G401 (cell line): Measurements from ENCODE around the gene PDCD2L. TPM values are rescaled to one million over a fixed set of nuclear protein-coding genes. Genes with fewer than 3 reads are reported as not detected.

Experiments
- DNase-seq: peaks from one replicate; pipeline ENCODE4 v3.0.0-alpha.2; 2015; ENCODE audit warnings: low spot score
- in situ Hi-C: cut with HindIII; loops from 2 replicates; pipeline ENCODE4 v1.10.0; 2016; ENCODE audit warnings: low sequenced_read_pairs, mixed read lengths
- total RNA-seq: library from RNA; depleted of rRNA; stranded (reverse); fragments of >200 nt; shearing (Covaris generic); gene quantifications from 2 replicates; pipeline ENCODE4 v1.2.3, GENCODE V29; 2014

Gene PDCD2L
- total RNA-seq, 1 experiment from 2014 or later = 40.5 TPM

- in situ Hi-C loops = no loop called here
- DNase-seq = no peak
These were observed 1.9 kb downstream of the PDCD2L start for GRCh38 chr19:34405892-34406660.

- DNase-seq = no peak
- in situ Hi-C loops = no loop called here
These were observed 4.2 kb downstream of the PDCD2L start for GRCh38 chr19:34408411-34408810.

DNA sequence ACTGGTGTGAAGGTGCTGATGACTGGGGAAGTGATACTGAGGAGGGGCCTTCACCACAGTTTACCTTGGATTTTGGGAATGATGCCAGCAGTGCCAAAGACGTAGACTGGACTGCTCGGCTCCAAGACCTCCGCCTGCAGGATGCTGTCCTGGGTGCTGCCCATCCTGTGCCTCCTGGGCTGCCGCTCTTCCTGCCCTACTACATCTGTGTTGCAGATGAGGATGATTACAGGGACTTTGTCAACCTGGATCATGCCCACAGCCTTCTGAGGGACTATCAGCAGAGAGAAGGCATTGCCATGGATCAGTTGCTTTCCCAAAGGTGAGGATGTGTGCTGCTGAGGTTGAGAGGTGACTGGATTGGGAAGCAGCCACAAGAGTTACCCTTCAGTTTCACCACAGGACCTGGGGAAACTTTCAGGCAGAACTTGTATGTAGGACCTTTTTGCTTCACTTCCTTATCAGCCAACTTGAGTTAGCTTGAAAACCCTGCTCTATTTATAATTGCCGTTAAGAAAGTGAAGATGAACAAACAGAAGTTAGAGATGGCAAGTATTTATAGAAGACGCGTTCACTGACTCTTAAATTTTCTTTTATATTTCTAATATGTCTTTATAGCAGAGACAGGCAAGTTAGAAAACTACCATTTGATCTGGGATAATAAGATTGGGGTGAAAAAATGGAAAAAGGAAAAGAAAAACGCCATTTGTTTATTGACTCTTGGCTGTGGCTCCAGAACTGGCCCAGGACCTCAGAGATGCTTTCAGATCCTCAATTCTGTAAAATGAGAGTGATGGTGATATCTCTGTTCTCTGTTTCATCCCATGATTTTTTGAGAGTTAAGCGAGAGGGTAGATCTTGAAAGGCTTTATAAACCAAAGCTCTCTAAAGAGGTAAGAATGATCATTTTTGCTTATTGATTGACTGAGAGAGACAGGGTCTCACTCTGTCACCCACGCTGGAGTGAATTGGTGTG, 5.3 kb downstream of the PDCD2L start:
- in situ Hi-C loops = no loop called here
- DNase-seq = no peak

DNA sequence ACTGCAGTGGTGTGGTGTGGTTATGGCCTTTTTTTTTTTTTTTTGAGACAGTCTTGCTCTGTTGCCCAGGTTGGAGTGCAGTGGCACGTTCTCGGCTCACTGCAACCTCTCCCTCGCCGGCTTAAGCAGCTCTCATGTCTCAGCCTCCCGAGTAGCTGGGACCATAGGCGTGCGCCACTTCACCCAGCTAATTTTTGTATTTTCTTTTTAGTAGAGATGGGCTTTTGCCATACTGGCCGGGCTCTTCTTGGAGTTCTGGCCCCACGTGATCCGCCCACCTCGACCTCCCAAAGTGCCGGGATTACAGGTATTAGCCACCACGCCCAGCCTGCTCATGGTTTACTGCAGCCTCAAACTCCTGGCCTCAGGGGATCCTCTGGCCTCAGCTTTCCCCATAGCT, 7.0 kb downstream of the PDCD2L start:
- in situ Hi-C loops = no loop called here

DNA sequence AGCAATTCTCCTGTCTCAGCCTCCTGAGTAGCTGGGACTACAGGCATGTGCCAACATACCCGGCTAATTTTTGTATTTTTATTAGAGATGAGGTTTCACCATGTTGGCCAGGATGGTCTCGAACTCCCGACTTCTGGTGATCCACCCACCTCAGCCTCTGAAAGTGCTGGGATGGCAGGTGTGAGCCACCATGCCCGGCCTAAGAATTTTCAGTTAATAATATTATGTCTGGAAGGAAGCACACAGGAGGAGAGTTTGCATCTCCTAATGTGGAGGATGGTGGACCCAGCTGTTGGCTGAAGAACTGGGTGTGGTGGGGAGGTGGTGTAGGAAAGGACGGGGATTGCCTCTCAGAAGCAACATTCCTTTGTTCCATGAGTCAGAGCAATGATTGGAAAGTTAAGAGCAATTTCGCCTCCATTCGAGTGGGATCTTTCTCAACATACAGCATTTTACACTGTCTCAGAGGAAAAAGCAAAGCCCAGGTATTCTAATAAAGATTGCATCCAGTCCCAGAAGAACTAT, 11.9 kb downstream of the PDCD2L start:
- in situ Hi-C loops = no loop called here
- DNase-seq = no peak

More for the DNA sequence above, 7.0 kb downstream of the PDCD2L start:
- DNase-seq = no peak

DNA sequence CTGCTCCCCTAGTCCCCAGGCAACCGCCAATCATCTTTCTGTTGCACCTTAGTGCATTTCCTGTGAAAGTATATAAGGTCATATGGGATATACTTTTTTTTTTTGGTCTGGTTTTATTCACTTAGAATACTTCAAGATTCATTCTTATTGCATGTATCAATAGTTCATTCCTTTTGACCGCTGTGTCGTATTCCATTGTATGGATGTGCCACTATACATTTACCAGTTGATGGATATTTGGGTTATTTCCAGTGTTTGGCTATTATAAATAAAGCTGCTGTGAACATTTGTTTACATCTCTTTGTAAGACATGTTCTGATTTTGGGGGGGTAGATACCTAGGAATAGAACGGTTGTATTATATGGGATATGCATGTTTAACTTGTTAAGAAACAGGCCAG, 14.1 kb downstream of the PDCD2L start:
- no peak for DNase-seq
- in situ Hi-C loops = no loop called here

DNA sequence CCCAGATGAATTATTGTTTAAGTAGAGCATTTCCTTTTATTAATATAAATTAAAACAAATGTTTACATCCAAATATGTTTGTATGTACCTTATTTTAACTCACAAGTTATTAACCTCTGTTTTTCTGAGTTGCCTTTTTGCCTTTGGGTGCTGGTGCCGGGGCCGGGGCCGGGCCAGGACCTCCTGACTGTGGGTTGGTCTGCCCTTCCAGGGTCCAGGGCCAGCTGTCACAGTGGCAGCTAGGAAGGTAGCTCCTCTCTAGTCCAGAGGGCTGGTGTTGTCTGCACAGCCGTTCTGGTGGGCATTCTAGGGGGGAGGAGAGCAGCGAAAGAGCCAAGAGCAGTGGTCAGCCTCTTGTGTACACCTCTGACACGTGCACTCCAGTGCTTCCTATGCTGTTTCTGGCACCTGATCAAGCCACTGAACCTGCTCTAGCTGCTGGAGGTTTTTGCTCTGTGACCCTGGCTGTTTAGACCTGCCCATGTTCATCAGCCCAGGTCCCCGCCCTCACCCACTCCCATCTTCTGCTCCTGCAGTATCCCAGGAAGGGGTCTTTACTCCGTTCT, 22.0 kb downstream of the PDCD2L start:
- in situ Hi-C loops = no loop called here
- no peak for DNase-seq

DNA sequence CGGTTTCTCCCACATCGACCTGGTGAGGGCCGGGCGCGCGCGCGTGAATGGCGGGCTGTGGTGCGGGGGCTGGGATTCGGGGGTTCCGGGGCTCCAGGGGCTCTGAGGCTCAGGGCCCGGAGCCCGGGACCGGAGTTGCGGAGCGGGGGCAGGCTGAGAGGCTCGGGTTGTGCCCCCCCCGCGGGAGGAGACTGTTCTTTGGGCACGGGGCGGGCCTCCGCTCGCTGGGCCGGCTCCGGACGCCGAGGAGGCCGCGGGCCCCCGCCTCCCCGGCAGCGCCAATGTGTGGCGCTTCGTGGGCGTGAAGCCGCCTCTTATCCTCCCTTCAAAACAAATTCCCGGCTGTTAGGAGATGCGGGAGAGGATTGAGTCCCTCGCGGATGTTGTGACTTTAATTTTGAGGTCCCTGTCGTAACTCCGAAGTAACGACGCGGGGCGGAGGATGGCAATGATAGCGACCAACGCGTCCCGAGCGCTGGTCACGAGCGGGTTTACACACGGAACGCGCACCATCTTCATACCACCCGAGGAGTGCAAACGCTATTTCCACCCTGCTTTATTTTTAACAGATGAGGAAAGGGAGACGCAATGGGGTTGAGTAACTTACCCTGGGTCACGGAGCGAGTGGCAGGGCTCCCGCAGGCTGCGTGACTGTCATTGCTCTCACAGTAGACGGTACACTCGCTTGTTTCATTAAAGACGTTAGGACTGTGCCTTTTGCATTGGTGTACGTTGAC, 24.5 kb downstream of the PDCD2L start:
- peak; percentile 34 for DNase-seq
- in situ Hi-C loops = no loop called here

- in situ Hi-C loops = no loop called here
- no peak for DNase-seq
These were observed 25.4 kb downstream of the PDCD2L start for GRCh38 chr19:34429553-34429952.

GRCh38 chr19:34430738-34431625, 26.8 kb downstream of the PDCD2L start:
- DNase-seq = peak; percentile 59
- in situ Hi-C loops = no loop called here

DNA sequence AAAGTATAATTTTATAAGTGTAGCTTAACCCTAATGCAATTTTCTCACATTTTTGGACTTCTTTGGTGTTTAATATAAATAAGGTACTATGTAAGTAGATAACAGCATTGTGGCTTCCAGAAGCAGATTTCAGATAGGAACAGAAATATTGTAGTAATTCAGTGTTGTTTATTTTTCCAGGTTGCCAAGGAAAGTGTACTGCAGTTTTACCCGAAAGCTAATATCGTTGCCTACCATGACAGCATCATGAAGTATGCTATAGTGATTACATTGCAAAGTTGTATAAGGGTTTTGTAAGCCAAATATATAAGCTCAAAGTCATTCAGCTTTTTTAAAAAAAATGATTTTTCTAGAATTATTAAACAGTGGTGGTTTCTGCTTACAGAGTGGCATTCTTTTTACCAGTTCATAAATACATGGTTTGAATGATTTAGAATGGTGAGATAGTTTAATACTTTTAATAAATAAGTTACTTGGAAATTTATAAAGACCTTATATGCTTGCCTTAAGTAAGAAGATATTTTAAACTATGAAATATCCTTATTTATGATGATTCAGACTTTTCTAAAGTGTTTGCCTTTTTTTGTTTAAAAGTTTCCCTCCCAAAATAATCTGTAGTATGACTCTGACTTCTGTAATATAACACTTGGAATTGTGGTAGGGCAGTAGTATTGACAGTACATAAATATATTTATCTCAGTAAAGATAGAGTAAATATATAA, 27.6 kb downstream of the PDCD2L start:
- in situ Hi-C loops = no loop called here
- no peak for DNase-seq

DNA sequence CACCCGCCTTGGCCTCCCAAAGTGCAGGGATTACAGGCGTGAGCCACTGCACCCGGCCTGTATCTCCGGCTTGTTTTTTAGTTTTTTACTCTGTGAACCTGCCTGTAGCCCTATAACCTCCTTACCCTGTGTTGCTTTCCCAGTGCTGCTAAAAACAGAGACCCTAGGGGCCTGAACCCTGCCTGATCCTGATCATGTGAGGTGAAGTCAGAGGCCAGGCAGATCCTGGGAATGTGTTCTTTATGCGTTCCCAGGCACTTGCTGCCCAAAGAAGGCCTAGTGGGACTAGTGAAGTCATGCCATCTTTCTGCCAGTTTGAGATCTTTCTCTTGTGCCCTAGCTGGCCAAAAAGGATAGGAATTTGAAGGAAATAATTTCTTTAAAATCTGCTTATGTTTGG, 28.6 kb downstream of the PDCD2L start:
- no peak for DNase-seq
- in situ Hi-C loops = no loop called here

DNA sequence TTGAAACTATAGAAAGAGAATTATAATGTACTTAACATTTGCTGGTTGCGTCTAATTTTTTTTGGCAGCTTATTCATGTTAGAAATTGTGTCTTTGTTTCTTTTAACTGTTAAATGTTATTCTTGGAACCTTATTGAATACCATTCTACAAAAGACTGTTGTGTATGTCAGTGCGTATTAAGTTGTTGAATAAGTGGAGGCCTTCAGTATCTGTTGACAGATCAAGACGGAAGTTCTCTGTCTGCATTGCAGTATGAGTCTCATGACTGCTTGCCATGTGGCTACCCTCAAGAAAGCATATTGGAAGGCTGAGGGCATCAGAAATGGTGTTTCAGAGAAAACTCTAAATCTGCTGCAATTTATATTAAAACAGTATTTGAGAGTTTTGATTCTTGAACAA, 32.5 kb downstream of the PDCD2L start:
- in situ Hi-C loops = no loop called here

GRCh38 chr19:34448191-34448590, 44.0 kb downstream of the PDCD2L start:
- no peak for DNase-seq
- in situ Hi-C loops = no loop called here

More for the DNA sequence above, 32.5 kb downstream of the PDCD2L start:
- DNase-seq = no peak

- in situ Hi-C loops = no loop called here
- no peak for DNase-seq
These were observed 48.5 kb downstream of the PDCD2L start for GRCh38 chr19:34452723-34453122.

- in situ Hi-C loops = no loop called here
These were observed 49.9 kb downstream of the PDCD2L start for GRCh38 chr19:34454091-34454490.

DNA sequence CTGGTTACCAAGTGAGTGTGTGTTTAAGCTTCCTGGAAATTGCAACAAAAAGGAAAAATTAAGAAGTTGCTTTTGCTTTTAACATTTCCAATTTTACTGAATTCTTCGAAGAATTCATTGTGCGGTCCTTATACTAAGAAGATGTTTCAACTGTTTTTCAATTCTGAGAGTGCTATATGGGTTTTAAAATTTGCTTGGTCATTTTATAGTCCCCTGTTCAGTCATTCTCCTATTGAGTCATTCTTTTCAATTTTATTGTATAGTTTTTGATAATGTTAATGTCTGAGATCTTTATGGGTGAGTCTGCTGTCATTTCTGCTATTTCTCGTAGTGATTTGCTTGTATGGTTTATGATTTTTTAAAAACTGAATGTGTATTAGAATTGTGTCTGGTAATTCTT, 50.5 kb downstream of the PDCD2L start:
- no peak for DNase-seq
- in situ Hi-C loops = no loop called here

More at GRCh38 chr19:34454091-34454490, 49.9 kb downstream of the PDCD2L start:
- DNase-seq = no peak
